AG10803 (cell line): Measurements from ENCODE around the gene CNTN4.

Experiments used
- DNase-seq: peaks from one replicate; pipeline ENCODE4 v3.0.0; 2010; ENCODE audit warnings: low read depth
- H3K4me3 ChIP-seq: 2 replicates; pipeline ENCODE4 v1.5.1; 2011; ENCODE audit warnings: mild to moderate bottlenecking, low read length, control low read depth
- TF ChIP-seq, protein P1 (sequence below): conservative IDR thresholded peaks from 2 replicates; pipeline ENCODE4 v1.5.1; 2011; ENCODE audit warnings: mild to moderate bottlenecking, low read length, control low read depth, inconsistent platforms

CNTN4 gene

DNA sequence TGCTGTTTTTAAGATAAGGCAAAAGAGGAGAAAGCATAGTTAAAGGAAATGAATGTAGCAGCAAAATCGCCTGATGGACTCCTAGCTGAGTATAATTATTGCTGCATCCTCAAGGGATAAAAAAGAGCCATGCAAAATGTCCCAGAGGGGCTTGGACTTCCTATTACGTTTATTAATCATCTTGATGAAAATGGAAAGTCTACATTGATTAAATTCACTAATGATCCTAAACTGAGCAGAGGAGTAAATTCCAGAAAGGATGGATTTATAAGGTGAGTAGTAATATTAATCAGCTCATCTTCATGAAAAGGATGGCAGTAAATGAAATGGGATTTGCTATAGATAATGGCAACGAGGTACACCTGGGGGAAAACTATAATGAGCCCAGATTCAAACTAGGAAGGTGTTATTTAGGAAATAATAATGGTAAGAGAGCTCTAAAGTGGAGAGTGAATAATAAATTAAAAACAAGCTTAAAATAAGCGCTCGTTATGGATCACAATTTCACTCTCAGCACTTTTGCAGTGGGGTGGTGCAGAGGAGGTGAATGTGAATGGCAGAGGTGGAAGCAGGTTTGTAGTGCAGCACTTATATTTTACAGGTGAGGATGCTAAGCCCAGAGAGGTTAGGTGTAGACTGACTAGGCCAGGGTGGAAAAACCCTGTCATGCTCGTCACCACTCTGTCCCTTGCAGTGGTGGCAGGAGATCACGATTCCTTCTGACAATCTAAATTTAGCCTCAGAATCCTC is 989.2 kb downstream of the CNTN4 start:
- no peak overlapping the region for H3K4me3 ChIP-seq

DNA sequence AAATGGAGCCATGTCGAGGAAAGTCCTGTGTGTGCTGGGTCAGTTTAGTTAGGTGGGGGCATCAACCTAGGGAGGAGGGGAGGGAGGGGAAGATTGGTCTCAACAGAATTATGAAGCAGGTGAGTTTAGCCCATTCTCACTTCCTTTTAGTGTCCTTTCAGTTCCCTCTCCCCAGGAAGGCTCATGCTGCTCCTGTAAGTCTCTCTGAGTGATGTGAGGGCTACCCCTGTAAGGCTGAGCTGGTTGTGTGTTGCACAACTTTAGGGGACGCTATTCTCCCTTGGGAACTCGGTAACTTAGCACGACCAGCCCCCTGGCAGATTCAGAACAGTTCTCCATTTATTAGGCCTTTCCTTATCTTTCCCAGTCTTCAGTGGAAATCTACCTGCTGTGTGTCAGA is 990.4 kb downstream of the CNTN4 start:
- no peak for DNase-seq
- TF ChIP-seq, protein P1, sequence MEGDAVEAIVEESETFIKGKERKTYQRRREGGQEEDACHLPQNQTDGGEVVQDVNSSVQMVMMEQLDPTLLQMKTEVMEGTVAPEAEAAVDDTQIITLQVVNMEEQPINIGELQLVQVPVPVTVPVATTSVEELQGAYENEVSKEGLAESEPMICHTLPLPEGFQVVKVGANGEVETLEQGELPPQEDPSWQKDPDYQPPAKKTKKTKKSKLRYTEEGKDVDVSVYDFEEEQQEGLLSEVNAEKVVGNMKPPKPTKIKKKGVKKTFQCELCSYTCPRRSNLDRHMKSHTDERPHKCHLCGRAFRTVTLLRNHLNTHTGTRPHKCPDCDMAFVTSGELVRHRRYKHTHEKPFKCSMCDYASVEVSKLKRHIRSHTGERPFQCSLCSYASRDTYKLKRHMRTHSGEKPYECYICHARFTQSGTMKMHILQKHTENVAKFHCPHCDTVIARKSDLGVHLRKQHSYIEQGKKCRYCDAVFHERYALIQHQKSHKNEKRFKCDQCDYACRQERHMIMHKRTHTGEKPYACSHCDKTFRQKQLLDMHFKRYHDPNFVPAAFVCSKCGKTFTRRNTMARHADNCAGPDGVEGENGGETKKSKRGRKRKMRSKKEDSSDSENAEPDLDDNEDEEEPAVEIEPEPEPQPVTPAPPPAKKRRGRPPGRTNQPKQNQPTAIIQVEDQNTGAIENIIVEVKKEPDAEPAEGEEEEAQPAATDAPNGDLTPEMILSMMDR, result no peak
- no peak overlapping the region for H3K4me3 ChIP-seq

More for the DNA sequence above, 989.2 kb downstream of the CNTN4 start:
- TF ChIP-seq, protein P1, result no peak
- no peak for DNase-seq

DNA sequence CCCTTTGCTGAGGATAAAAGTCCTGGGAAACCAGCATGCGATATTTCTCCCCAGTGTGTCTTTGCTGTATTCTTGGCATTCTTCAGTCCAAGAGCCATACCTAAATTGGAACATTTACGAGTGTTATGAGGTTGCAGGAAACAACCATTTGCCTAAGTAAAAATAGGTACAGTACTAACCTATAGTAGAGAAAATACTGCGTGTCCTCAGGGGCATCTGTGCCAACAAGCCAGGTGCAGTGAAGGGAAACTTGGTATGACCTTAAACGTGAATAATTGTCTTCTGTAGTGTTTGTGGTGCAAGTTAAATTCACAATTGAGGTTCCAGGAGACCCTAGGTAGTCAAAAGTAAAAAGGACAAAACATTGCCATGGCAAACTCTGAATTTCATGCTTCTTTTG is 999.3 kb downstream of the CNTN4 start:
- TF ChIP-seq, protein P1, result no peak
- DNase-seq, result no peak
- no peak overlapping the region for H3K4me3 ChIP-seq

DNA sequence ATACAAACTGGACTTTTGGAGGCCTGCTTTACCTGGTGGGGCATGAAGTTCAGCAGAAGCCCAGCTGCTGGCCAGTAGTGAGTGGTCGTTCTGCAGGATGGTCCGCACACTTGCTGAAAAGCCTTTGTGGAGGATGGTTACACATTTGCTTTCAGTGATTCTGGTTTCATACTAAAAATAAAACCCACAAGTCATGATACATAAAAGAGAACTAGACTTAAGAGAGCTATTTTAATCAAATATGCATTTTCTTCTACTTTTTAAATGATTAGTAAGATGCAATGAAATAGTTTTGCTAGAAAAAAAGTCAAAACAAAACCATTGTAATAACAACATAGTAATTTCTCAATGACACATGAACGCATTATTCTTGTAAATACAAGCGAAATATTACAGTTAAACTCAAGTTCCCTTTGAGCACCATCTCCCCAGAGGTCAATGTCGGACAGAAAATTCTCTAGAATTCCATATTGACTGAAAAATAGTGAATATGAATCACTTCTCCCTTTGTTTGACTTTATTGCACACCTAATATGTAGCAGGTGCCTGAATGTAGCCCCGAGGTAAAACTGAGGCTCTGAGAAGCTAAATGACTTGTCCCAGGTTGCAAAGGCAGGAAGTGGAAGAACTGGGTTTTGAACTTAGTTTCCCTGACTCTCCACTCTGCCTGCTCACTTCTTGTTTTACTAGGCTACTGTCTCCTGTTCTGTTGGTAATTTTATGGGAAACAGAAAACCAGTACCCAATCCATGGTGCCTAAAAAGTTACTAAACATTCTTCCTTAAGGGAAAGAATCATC is 1003.2 kb downstream of the CNTN4 start:
- no peak overlapping the region for H3K4me3 ChIP-seq
- DNase-seq, result no peak
- TF ChIP-seq, protein P1, result no peak

DNA sequence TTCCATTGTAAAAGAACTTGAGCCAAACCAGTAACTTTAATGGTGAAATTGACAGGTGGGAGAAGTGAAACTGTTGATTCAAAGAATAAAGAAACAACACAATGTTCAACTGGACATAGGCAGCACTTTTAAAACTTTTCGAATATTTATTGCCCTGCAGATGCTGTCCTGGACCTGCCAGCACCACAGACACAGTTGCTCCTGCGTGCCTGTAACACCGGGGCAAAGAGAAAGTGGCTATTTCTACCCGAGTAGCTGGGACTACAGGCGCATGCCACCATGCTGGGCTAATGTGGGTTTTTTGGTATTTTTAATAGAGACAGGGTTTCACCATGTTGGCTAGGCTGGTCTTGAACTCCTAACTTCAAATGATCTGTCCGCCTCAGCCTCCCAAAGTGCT is 1004.1 kb downstream of the CNTN4 start:
- DNase-seq, result no peak
- TF ChIP-seq, protein P1, result no peak
- H3K4me3 ChIP-seq, result no peak overlapping the region

DNA sequence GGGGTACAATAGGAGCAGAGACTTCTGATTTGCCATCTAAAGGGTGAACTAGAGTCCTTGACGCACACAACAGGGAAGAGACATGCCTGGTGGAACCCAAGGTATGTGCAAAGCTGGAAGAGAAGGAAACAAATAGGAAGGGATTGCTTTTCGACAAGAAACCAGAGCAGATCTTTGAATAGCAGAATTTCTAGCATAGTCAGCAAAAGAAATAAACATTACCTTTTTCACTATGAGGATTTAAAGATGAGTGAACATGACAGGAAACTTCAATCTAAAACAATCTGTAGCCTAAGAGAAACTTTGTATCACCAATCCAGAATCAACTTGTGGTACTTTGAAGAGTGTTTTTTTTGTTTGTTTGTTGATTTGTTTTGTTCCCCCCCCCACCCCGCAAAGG is 1006.6 kb downstream of the CNTN4 start:
- no peak overlapping the region for H3K4me3 ChIP-seq
- TF ChIP-seq, protein P1, result no peak
- DNase-seq, result no peak

DNA sequence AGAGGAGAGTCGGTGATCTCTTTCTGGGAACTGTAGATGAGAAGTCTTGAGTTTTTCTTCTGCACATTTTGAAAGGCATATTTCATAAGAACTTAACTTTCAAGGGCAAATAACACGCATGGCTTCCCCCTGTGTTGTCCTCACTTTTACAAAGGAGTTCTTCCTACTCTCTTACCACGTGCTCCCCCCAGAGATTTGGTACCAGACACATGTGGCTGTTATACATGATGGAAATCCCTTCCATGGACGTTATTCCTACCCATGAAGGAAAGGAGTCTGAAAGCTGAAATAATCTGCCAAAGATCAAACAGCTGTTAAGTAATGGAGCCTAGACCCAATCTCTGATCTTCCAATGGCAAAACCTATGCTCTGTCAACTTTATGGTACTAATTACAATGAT is 1007.1 kb downstream of the CNTN4 start:
- no peak overlapping the region for H3K4me3 ChIP-seq
- DNase-seq, result no peak
- TF ChIP-seq, protein P1, result no peak
